ENCODE data around the gene ACTN1. TPM values are rescaled to one million over a fixed set of nuclear protein-coding genes. Genes with fewer than 3 reads are reported as not detected.

The ACTN1 gene
- total RNA-seq, 2 experiments from 2014 or later, result 31.9 to 35.1 TPM

DNA sequence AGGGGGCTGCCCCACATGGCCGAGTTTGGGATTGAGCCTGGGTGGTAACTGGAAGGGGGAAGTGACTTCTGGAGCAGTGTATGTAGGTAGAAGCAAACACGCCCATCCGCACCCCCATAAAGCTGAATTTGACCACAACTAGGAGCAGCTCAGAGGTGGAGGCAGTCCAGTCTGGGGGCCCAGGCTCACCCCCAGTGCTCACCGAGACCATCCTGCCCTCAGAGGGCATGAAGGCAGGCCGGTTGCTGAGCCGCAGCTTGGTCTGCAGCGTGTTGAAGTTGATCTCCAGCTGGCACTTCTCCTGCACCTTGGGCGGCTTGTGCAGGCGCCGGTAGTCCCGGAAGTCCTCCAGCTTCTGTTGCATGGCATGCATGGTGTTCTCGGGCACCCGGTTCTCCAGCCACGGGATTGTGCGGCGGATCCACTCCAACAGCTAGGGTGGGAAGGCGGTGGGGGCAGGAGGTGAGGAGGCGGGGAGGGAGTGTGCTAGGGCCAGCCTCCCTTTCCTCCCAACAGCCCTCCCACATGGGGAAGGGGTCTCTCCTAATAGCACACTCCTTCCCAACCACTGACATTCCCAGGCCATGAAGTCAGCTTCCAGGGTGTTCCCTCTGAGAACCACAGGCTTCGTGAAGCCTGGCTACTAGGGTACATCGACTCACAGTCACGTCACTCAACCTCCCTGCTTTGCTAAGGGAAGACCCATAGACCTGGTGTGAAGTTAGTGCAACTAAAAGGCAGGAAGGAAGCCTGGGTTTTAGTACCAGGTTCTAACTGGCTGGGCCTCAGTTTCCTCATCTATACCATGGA lies 87.0 kb downstream of the ACTN1 start:
- Mint-ChIP-seq H3K4me1 (no peaks in the 10 kb centered on the region), H3K27ac (no peak overlapping the region), H3K36me3 (ENCODE audit: low read depth) (peaks cover 2% of the 10 kb centered on the region), H3K4me3 (no peak overlapping the region), H3K9me3 (no peaks in the 10 kb centered on the region), H3K27me3 (no peaks in the 10 kb centered on the region)
- CTCF ChIA-PET, result interaction anchor here (1.3 to 1.8 kb wide), 2 partner anchors 9 to 10 kb away, joined by 4 to 5 read pairs; no protein-coding TSS in a partner anchor
- no peak for DNase-seq
- POLR2A ChIA-PET, result no interaction called here

DNA sequence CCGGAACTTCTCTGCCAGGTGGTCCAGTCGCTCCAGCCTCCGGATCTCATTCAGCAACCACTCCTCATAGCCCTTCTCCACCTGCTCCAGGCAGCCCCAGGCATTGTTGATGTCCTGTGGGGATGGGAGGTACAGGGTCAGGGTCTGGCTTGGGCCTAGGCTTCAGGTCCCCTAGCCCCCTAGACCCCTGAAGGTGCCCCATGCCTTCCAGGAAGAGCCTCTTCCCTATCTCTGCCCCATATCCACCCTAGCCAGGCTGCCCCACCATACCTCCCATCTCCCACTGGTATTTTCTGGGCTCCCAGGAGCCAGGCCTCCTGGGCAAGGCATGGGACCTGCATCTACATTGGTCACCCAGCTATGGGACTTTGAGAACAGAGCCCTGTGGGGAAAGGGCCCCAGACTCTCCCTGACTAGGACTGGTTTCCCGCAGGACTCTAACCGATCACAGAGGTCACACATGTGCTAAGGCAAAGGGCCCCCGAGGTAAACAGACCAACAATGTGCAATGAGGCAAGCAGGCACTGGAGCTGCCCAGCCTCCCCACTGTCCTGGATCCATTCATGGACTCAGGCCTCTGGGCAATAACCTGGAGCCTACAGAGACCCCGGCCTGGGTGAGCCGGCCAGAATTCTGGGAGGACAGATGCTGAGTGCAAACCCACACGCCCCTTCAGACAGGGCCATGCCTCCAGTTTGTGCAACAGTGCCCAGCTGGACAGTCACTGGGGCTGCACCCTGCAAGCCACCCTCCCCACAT lies 88.8 kb downstream of the ACTN1 start:
- Mint-ChIP-seq H3K36me3 (ENCODE audit: low read depth) (peaks cover 2% of the 10 kb centered on the region), H3K4me3 (no peak overlapping the region), H3K27ac (no peak overlapping the region), H3K9me3 (no peaks in the 10 kb centered on the region), H3K4me1 (no peaks in the 10 kb centered on the region), H3K27me3 (no peaks in the 10 kb centered on the region)
- ChIA-PET CTCF (interaction anchor here (0.5 to 0.8 kb wide), 2 partner anchors 217 to 1382 kb away, joined by 3 read pairs; no protein-coding TSS in a partner anchor), POLR2A (no interaction called here)
- DNase-seq, result no peak

DNA sequence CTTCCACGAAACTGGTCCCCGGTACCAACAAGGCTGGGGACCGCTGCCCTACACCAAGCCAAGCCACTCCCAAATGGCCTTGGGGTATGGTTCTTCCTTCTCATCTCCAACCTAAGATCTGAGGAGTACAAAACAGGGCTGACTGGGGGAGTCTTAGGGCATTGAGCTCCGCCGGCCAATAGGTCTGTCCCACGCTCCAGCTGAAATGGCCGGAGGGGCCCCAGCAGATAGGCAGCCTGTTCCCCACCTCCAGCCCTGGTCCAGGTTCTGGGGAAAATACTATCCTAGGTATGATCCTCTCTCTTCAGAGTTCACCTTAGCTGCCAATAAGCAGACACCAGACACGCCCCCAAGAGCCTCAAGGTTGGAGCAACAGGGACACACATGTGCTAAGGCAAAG lies 90.2 kb downstream of the ACTN1 start:
- no peaks in the 10 kb centered on the region for H3K9me3 Mint-ChIP-seq
- no peaks in the 10 kb centered on the region for H3K4me1 Mint-ChIP-seq
- POLR2A ChIA-PET, result no interaction called here
- H3K27ac Mint-ChIP-seq, result no peak overlapping the region
- DNase-seq, result no peak
- H3K4me3 Mint-ChIP-seq, result no peak overlapping the region
- CTCF ChIA-PET, result interaction anchor here (0.6 to 1.5 kb wide), 3 partner anchors 9 to 219 kb away, joined by 3 to 4 read pairs (median 3); no protein-coding TSS in a partner anchor
- H3K27me3 Mint-ChIP-seq, result no peaks in the 10 kb centered on the region
- peaks cover 4% of the 10 kb centered on the region for H3K36me3 Mint-ChIP-seq (ENCODE audit: low read depth)

DNA sequence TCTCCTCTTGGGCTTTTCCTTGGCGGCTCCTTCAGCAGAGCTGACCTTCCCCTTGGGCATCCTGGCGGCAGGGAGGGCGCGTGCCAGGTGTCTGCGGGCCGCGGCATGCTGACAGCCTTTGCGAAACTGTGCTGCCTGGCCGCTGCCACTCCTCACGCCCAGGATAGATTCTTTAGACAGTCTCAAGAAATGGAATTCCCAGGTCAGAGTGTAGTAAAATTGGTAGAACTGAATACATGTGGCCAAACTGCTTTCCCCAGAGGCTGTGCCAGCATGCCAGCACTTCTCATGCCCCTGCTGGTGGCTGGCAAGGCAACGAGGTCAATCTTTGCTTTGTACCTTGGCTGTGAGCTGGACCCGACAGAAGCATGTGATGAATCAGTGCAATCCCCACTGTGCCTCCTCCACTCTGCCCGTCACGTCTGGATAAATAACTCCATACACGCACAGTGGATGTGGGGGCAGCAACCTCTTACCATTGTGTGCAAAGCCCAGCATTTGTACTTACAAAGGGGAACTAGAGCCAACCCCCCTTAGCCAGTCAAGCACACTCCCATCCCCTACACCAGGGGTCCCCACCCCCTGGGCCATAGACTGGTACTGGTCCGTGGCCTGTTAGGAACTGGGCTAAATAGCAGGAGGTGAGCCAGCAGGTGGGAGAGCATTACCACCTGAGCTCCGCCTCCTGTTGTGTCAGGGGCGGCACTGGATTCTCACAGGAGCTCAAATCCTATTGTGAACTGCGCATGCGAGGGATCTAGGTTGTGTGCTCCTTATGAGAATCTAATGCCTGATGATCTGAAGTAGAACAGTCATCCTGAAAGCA lies 90.9 kb downstream of the ACTN1 start:
- ChIA-PET CTCF (interaction anchor here (0.6 to 1.5 kb wide), 4 partner anchors 9 to 219 kb away, joined by 3 to 4 read pairs (median 3); no protein-coding TSS in a partner anchor), POLR2A (no interaction called here)
- H3K4me3 Mint-ChIP-seq, result no peak overlapping the region
- no peaks in the 10 kb centered on the region for H3K27me3 Mint-ChIP-seq
- no peaks in the 10 kb centered on the region for H3K9me3 Mint-ChIP-seq
- no peak for DNase-seq
- peak overlapping the region; percentile 47 for H3K27ac Mint-ChIP-seq
- no peaks in the 10 kb centered on the region for H3K4me1 Mint-ChIP-seq
- peaks cover 4% of the 10 kb centered on the region for H3K36me3 Mint-ChIP-seq (ENCODE audit: low read depth)

DNA sequence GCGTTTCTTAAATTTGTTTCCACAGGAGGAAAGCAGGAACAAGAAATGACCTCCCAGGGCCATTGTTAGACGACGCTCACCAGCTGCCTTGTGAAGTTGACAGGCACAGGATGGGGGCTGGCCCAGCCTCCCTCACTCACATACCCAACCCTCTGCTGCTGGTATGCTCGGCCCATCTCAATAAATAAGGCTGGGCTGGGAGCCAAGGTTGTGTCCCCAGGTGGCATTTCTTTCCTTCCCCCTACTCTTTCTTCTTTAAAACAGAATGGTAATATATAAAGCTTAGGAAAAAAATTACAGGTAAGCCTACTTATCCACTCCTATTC lies 93.0 kb downstream of the ACTN1 start:
- Mint-ChIP-seq H3K4me3 (no peak overlapping the region), H3K27ac (no peak overlapping the region), H3K36me3 (ENCODE audit: low read depth) (peaks cover 9% of the 10 kb centered on the region), H3K9me3 (no peaks in the 10 kb centered on the region), H3K27me3 (no peaks in the 10 kb centered on the region), H3K4me1 (no peaks in the 10 kb centered on the region)
- POLR2A ChIA-PET, result no interaction called here
- no peak for DNase-seq
- CTCF ChIA-PET, result interaction anchor here (0.6 kb wide), 1 partner anchor 114 kb away, joined by 4 read pairs; no protein-coding TSS in a partner anchor

DNA sequence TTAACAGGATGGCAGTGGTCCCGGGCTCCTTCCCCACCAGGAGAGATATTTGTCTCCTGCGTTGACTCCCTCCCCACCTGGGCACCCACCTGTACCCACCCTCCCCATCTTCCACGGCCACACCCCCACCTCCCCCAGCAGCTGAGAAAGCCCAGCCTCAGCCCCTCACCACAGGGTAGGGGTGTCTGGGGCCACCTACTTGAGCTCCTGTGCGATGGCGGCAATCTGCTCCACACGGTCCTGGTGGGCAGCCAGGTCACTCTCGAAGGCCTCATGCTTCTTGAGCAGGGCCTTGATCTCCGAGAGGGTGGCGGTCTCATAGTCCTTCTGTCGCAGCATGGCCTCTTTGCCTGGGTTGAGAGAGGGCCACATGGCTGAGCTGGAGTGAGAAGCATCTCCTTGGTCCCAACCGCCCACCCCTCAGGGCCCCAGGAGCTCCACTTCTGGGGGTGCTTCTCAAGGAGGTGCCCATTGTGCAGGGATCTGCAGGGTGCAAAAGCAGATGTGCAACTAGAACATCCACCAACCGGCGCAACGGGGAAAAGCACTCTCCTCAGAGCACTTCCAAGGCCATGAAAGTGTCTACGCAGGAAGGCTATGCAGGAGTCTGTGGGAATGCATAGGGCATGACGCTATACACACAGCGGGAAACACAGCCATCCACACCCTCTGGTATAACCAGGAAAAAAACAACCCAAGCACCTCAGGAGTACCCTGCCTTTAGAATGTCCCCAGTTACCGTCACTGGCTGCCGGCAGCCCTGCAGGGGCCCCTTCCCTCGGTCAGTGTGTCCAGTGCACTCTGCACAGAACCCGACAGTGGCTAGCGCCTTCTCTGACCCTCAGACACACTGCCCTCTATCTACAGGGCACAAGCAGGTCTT lies 93.6 kb downstream of the ACTN1 start:
- Mint-ChIP-seq H3K9me3 (no peaks in the 10 kb centered on the region), H3K4me1 (no peaks in the 10 kb centered on the region), H3K27ac (no peak overlapping the region), H3K36me3 (ENCODE audit: low read depth) (peaks cover 9% of the 10 kb centered on the region), H3K27me3 (no peaks in the 10 kb centered on the region), H3K4me3 (no peak overlapping the region)
- ChIA-PET POLR2A (interaction anchor here (0.6 kb wide), 1 partner anchor 176 kb away, joined by 3 read pairs; no protein-coding TSS in a partner anchor), CTCF (interaction anchor here (0.6 to 1.7 kb wide), 3 partner anchors 11 to 18 kb away, joined by 3 to 6 read pairs (median 6); no protein-coding TSS in a partner anchor)
- DNase-seq, result no peak

DNA sequence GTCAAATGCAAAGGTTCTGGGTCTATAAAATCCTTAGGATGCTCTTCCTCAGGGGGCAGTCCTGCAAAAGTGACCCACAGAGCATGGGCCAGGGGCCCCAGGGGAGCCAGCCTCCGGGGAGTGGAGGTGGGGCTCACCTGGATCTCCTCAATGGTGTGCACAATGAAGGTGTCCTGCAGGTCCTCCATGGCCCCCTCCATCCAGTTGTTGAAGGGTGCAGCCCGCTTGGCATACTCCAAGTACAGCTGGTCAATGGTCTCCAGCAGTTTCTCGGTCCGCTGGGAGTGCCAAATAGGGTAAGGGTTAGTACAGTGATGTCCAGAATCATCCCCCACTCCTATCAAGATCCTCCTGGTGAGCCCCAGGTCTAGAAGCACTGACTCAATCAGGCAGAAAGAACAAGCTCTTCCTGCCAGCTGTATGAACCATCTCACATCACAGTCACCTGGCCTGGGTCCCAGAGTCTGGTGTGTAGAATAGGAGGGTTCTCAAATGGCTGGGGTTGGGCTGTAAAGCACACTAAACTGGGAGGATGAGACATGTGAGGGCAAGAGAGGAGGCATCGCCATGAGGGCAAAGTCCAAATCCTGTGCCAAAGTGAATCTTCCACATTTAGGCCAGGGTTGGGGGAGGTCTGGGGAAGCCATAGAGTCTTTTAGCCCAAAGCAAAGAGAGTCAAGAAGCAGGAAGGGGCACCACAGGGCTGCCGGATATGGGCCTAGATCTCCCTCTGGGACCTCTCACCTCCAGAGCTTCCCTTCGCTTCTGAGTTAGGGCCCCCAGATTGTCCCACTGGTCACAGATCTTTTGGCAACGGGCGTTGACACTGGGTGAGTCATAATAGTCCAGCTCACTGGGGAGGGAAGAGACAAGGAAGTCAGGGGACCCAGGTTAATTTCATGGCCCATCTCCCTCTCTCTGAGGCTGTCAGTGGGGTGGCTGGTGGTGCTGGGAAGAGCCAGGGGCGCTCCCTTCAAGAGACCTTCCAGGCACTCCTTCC lies 94.8 kb downstream of the ACTN1 start:
- no peak overlapping the region for H3K27ac Mint-ChIP-seq
- peaks cover 9% of the 10 kb centered on the region for H3K36me3 Mint-ChIP-seq (ENCODE audit: low read depth)
- CTCF ChIA-PET, result interaction anchor here (1.3 to 1.7 kb wide), 2 partner anchors 14 to 17 kb away, joined by 6 read pairs; no protein-coding TSS in a partner anchor
- POLR2A ChIA-PET, result interaction anchor here (0.6 kb wide), 1 partner anchor 175 kb away, joined by 3 read pairs; no protein-coding TSS in a partner anchor
- DNase-seq, result no peak
- no peak overlapping the region for H3K4me3 Mint-ChIP-seq
- no peaks in the 10 kb centered on the region for H3K4me1 Mint-ChIP-seq
- no peaks in the 10 kb centered on the region for H3K9me3 Mint-ChIP-seq
- no peaks in the 10 kb centered on the region for H3K27me3 Mint-ChIP-seq

DNA sequence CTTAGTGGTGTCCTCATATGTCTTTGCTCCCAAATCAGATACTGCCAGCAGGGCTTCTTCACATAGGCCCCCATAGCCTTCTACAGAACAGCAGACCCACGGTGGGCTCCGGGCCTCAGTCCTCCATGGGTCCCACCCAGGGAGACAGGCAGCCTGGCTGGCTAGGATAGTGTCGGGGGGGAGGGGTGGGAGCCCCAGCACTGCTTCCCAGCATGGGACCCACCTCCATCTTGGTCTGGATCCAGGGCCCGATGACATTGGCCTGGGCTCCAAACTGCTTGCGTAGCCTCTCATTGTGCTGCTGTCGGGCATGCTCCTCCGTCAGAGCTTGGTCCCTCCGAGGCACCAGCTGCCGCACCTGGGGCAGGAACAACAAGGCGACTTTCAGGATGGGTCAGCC lies 96.9 kb downstream of the ACTN1 start:
- Mint-ChIP-seq H3K4me1 (no peaks in the 10 kb centered on the region), H3K4me3 (no peak overlapping the region), H3K27ac (no peak overlapping the region), H3K36me3 (ENCODE audit: low read depth) (peaks cover 7% of the 10 kb centered on the region), H3K9me3 (no peaks in the 10 kb centered on the region), H3K27me3 (no peaks in the 10 kb centered on the region)
- ChIA-PET CTCF (interaction anchor here (0.7 kb wide), 1 partner anchor 410 kb away, joined by 3 read pairs; no protein-coding TSS in a partner anchor), POLR2A (no interaction called here)
- DNase-seq, result no peak

DNA sequence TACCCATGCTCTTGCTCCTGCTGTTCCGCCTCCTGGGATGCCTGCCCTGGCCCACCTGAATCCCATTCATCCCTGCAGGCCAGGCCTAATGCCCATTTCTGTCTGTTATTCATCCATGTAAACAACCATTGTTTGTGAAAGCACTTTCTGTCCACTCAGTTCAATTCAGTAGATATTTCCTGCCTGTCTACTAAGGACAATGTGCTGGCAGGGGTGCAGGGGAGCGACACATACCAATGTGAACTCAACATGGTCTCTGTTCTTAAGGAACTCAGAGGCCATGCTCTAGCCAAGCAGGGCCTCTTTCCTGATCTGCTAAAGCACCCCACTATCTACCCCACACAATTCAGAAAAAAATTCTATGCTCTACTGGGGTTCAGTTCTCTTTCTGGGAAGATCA lies 97.7 kb downstream of the ACTN1 start:
- Mint-ChIP-seq H3K36me3 (ENCODE audit: low read depth) (peaks cover 7% of the 10 kb centered on the region), H3K27ac (no peak overlapping the region), H3K4me1 (no peaks in the 10 kb centered on the region), H3K9me3 (no peaks in the 10 kb centered on the region), H3K4me3 (no peak overlapping the region), H3K27me3 (no peaks in the 10 kb centered on the region)
- no peak for DNase-seq
- POLR2A ChIA-PET, result no interaction called here
- CTCF ChIA-PET, result interaction anchor here (0.7 kb wide), 1 partner anchor 411 kb away, joined by 3 read pairs; no protein-coding TSS in a partner anchor

DNA sequence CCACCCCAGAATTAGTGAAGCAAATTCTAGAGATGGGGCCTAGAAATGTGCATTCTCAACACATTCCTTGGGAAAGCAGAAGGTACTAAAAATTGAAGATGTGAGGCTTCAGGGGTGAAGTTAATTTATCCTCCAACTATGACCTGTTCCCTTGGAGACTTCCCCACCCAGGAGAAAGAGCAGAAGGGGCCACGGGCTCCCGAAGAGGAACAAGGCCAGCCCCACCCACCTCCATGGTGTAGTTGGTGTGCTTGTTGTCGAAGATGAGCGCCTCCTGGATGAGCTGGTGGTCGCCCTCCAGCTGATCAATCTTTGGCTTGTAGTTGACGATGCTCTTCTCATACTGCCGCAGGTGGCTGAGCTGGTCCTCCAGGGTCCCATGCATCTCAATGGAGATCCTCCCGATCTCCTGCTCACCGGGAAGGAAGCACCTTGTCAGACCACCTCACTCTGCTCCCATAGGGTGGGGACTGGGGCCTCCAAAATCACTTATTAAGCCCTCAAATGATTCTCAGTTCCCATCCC lies 98.5 kb downstream of the ACTN1 start:
- ChIA-PET CTCF (no interaction called here), POLR2A (no interaction called here)
- DNase-seq, result no peak
- no peaks in the 10 kb centered on the region for H3K4me1 Mint-ChIP-seq
- no peaks in the 10 kb centered on the region for H3K9me3 Mint-ChIP-seq
- H3K36me3 Mint-ChIP-seq (ENCODE audit: low read depth), result peaks cover 7% of the 10 kb centered on the region
- H3K4me3 Mint-ChIP-seq, result no peak overlapping the region
- no peaks in the 10 kb centered on the region for H3K27me3 Mint-ChIP-seq
- no peak overlapping the region for H3K27ac Mint-ChIP-seq
